Breast epithelium (tissue), 3 donors: ENCODE data around the gene MYF5.

Source experiments
- CTCF ChIP-seq, 3 donors: fragments of 450-650 bp; IDR thresholded peaks; one replicate each; pipeline ENCODE4 v1.5.1; 2016 to 2017; ENCODE audit warnings: antibody characterized with exemption in 3 of 3, mild to moderate bottlenecking in 3 of 3, moderate library complexity in 3 of 3
- POLR2A ChIP-seq: fragments of 450-650 bp; IDR thresholded peaks from one replicate; pipeline ENCODE4 v1.6.1; 2016; ENCODE audit warnings: antibody characterized with exemption, mild to moderate bottlenecking, moderate library complexity
- POLR2AphosphoS5 ChIP-seq, 3 donors: sonication (generic); formaldehyde crosslinking; IDR thresholded peaks; one replicate each; pipeline ENCODE4 v1.6.1; 2017; ENCODE audit warnings: antibody characterized with exemption in 3 of 3

DNA sequence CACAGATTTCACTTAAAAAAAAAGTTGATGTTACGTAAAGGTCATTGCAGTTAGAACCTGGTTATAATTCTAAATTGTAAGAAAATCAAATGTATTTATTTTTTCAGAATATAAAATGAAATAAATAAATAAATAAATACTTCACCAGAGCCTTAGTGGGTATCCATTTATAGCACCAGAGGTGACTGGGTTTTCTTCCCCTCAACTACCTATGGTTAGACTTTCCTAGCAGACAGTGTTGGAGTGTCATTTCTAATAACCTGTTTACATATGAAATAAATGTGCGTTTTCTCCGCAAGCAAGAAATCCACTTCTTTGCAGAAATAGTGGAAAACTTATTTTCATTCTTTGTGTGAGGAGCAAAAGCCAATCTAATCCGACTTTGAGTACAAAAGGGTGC lies 3.3 kb upstream of the MYF5 start:
- TF ChIP-seq CTCF (IDR thresholded peaks at IDR 0.05) (no peak), POLR2A (no peak), POLR2AphosphoS5 (IDR thresholded peaks at IDR 0.05) (no peak)
